Measurements from ENCODE around the gene STXBP6.

GRCh38 chr14:24848102-24848790 is 201.7 kb downstream of the STXBP6 start:
- TF ChIP-seq POLR2A (IDR thresholded peaks at IDR 0.05; ENCODE audit: low read length): no peak
- no peak for TF ChIP-seq GATA1 (IDR thresholded peaks at IDR 0.05; ENCODE audit: low read depth, low read length)

Data from erythroblast (primary cell).